GM12872 (cell line): ENCODE measurements around the gene WDR45B.

Experiments
- CTCF ChIP-seq: IDR thresholded peaks from 3 replicates; pipeline ENCODE4 v1.5.1; 2011; ENCODE audit warnings: low read depth, mild to moderate bottlenecking, low read length, moderate library complexity; ENCODE audit not compliant: insufficient read depth

Gene WDR45B

GRCh38 chr17:82600731-82601446 is 47.4 kb downstream of the WDR45B start:
- TF ChIP-seq CTCF, result no peak

GRCh38 chr17:82599674-82600661 is 48.3 kb downstream of the WDR45B start:
- TF ChIP-seq CTCF, result no peak

GRCh38 chr17:82598256-82599119 is 49.8 kb downstream of the WDR45B start:
- TF ChIP-seq CTCF, result no peak

GRCh38 chr17:82596837-82597672 is 51.2 kb downstream of the WDR45B start:
- no peak for TF ChIP-seq CTCF

GRCh38 chr17:82596296-82596695 is 51.9 kb downstream of the WDR45B start:
- TF ChIP-seq CTCF, result no peak

GRCh38 chr17:82595893-82596292 is 52.4 kb downstream of the WDR45B start:
- TF ChIP-seq CTCF, result no peak
